K562 (cell line): ENCODE measurements around the gene WNK2.

Source experiments
- EP300 ChIP-seq: IDR thresholded peaks from 2 replicates; pipeline ENCODE4 v1.6.1; 2012; ENCODE audit warnings: low read length, improper control_type of control experiment
- GABPA ChIP-seq: fragments of 200-800 bp; sonication (Bioruptor generic); conservative IDR thresholded peaks from 2 replicates; pipeline ENCODE4 v1.6.1; 2016; ENCODE audit warnings: low read depth, missing genetic modification characterization, missing compliant biosample characterization
- HCFC1 ChIP-seq: IDR thresholded peaks from 2 replicates; pipeline ENCODE4 v1.6.1; 2012; ENCODE audit warnings: low read depth, low read length, improper control_type of control experiment
- JUNB ChIP-seq: fragments of 450-650 bp; formaldehyde crosslinking; conservative IDR thresholded peaks from 2 replicates; pipeline ENCODE4 v1.4.0; 2020; ENCODE audit warnings: mild to moderate bottlenecking
- MAFK ChIP-seq: IDR thresholded peaks from 2 replicates; pipeline ENCODE4 v1.6.1; 2011; ENCODE audit warnings: low read length, improper control_type of control experiment
- MAX ChIP-seq: sonication (generic); formaldehyde crosslinking; IDR thresholded peaks from 2 replicates; pipeline ENCODE4 v1.9.0; 2022; ENCODE audit warnings: mild to moderate bottlenecking, missing genetic modification reagents
- POU5F1 ChIP-seq: fragments of 150-350 bp; IDR thresholded peaks from 2 replicates; pipeline ENCODE4 v1.6.1; 2014; ENCODE audit warnings: borderline replicate concordance, low read length, low read depth, mild to moderate bottlenecking; ENCODE audit not compliant: partially characterized antibody
- RAD51 ChIP-seq: fragments of 450-650 bp; IDR thresholded peaks from 2 replicates; pipeline ENCODE4 v1.7.1; 2016; ENCODE audit warnings: low read depth, mild to moderate bottlenecking, borderline replicate concordance
- ZBTB34 ChIP-seq: fragments of 250-450 bp; sonication (Bioruptor Pico); IDR thresholded peaks from 2 replicates; pipeline ENCODE4 v1.8.0; 2021; ENCODE audit warnings: mild to moderate bottlenecking, moderate library complexity
- ZNF75A ChIP-seq: fragments of 450-650 bp; formaldehyde crosslinking; IDR thresholded peaks from 2 replicates; pipeline ENCODE4 v1.4.0; 2020; ENCODE audit warnings: mild to moderate bottlenecking
- ZNF77 ChIP-seq: fragments of 250-450 bp; sonication (Bioruptor Pico); IDR thresholded peaks from 2 replicates; pipeline ENCODE4 v1.5.0; 2020

GRCh38 chr9:93209097-93209496 is 25.2 kb downstream of the WNK2 start:
- no peak for TF ChIP-seq HCFC1
- no peak for TF ChIP-seq GABPA (tag)
- no peak for TF ChIP-seq ZNF75A
- TF ChIP-seq MAX (CRISPR knock-in tag) = no peak
- TF ChIP-seq MAFK = no peak
- TF ChIP-seq POU5F1 = no peak
- TF ChIP-seq JUNB (CRISPR knock-in tag) = no peak
- TF ChIP-seq ZNF77 (CRISPR knock-in tag) = no peak
- no peak for TF ChIP-seq ZBTB34 (CRISPR knock-in tag)
- no peak for TF ChIP-seq RAD51
- no peak for TF ChIP-seq EP300
